Measurements from ENCODE around the gene GOSR2.

GRCh38 chr17:46898364-46898763, 24.6 kb upstream of the GOSR2 start:
- no peak for TF ChIP-seq CTCF (IDR thresholded peaks at IDR 0.05; ENCODE audit: poor library complexity)
- TF ChIP-seq EZH2phosphoT487 (IDR thresholded peaks at IDR 0.05; ENCODE audit: low read depth, severe bottlenecking, unreplicated experiment): no peak

Data from hepatocyte (in vitro differentiated cells).